Liver (tissue), 9 donors: Measurements from ENCODE around the gene ZNF532. TPM values are rescaled to one million over a fixed set of nuclear protein-coding genes. Genes with fewer than 3 reads are reported as not detected.

Experiments used
- DNase-seq: peaks from one replicate; pipeline ENCODE4 v3.0.0-alpha.2; 2017; ENCODE audit warnings: low spot score
- H3K27ac ChIP-seq, 2 donors: one replicate each; pipeline ENCODE4 v1.7.0; 2013; ENCODE audit warnings: inconsistent platforms in 2 of 2, low read length in 2 of 2, control low read depth in 1 of 2, low read depth in 1 of 2, mild to moderate bottlenecking in 1 of 2
- H3K27me3 ChIP-seq, 4 donors: one replicate each; pipeline versions ENCODE4 v1.6.1 to v1.7.0; 2013; ENCODE audit warnings: low read length in 3 of 4, inconsistent platforms in 1 of 4, mild to moderate bottlenecking in 1 of 4, moderate library complexity in 1 of 4; ENCODE audit not compliant: control insufficient read depth in 4 of 4, insufficient read depth in 4 of 4
- H3K36me3 ChIP-seq, 4 donors: one replicate each; pipeline versions ENCODE4 v1.6.1 to v1.7.0; 2013; ENCODE audit warnings: low read length in 3 of 4, mild to moderate bottlenecking in 3 of 4, low read depth in 1 of 4, moderate library complexity in 1 of 4; ENCODE audit not compliant: control insufficient read depth in 4 of 4, insufficient read depth in 3 of 4
- H3K4me1 ChIP-seq, 4 donors: one replicate each; pipeline versions ENCODE4 v1.6.1 to v1.7.0; 2013; ENCODE audit warnings: low read length in 3 of 4, mild to moderate bottlenecking in 3 of 4, moderate library complexity in 1 of 4; ENCODE audit not compliant: control insufficient read depth in 4 of 4, insufficient read depth in 4 of 4
- H3K4me3 ChIP-seq, 3 donors: one replicate each; pipeline versions ENCODE4 v1.6.1 to v1.7.0; 2013; ENCODE audit warnings: low read length in 3 of 3, control low read depth in 1 of 3, low read depth in 1 of 3, mild to moderate bottlenecking in 1 of 3
- H3K9ac ChIP-seq, 2 donors: one replicate each; pipeline ENCODE4 v1.7.0; 2013; ENCODE audit warnings: low read length in 2 of 2, mild to moderate bottlenecking in 2 of 2, moderate library complexity in 2 of 2, control low read depth in 1 of 2, low read depth in 1 of 2
- H3K9me3 ChIP-seq, 4 donors: one replicate each; pipeline versions ENCODE4 v1.6.1 to v1.7.0; 2013; ENCODE audit warnings: low read length in 3 of 4; ENCODE audit not compliant: control insufficient read depth in 4 of 4
- EGR1 ChIP-seq, 2 donors: IDR thresholded peaks; 2 replicates each; pipeline ENCODE4 v1.6.1; 2016 to 2018; ENCODE audit warnings: antibody characterized with exemption in 2 of 2, low read depth in 2 of 2
- FOXA1 ChIP-seq: IDR thresholded peaks from 2 replicates; pipeline ENCODE4 v1.6.1; 2016; ENCODE audit warnings: antibody characterized with exemption
- FOXA2 ChIP-seq: IDR thresholded peaks from 2 replicates; pipeline ENCODE4 v1.6.1; 2016; ENCODE audit warnings: antibody characterized with exemption
- GABPA ChIP-seq, 2 donors: IDR thresholded peaks in 1 of 2; conservative IDR thresholded peaks in 1 of 2; 2 replicates each; pipeline ENCODE4 v1.6.1; 2016; ENCODE audit warnings: antibody characterized with exemption in 2 of 2, mild to moderate bottlenecking in 1 of 2, moderate library complexity in 1 of 2
- HNF4A ChIP-seq, 2 donors: conservative IDR thresholded peaks; 2 replicates each; pipeline ENCODE4 v1.6.1; 2016; ENCODE audit warnings: antibody characterized with exemption in 2 of 2, mild to moderate bottlenecking in 2 of 2
- HNF4G ChIP-seq: IDR thresholded peaks from 2 replicates; pipeline ENCODE4 v1.6.1; 2016; ENCODE audit warnings: antibody characterized with exemption
- JUND ChIP-seq, 2 donors: IDR thresholded peaks; 2 replicates each; pipeline ENCODE4 v1.6.1; 2016; ENCODE audit warnings: antibody characterized with exemption in 2 of 2
- NR2F2 ChIP-seq: IDR thresholded peaks from 2 replicates; pipeline ENCODE4 v1.6.1; 2016; ENCODE audit warnings: antibody characterized with exemption
- RAD21 ChIP-seq, 2 donors: IDR thresholded peaks; 2 replicates each; pipeline ENCODE4 v1.6.1; 2016; ENCODE audit warnings: antibody characterized with exemption in 2 of 2, mild to moderate bottlenecking in 2 of 2
- RXRA ChIP-seq, 2 donors: IDR thresholded peaks; 2 replicates each; pipeline ENCODE4 v1.6.1; 2017 to 2018; ENCODE audit warnings: antibody characterized with exemption in 2 of 2, mild to moderate bottlenecking in 1 of 2
- SP1 ChIP-seq: IDR thresholded peaks from 2 replicates; pipeline ENCODE4 v1.6.1; 2018; ENCODE audit warnings: antibody characterized with exemption, mild to moderate bottlenecking
- TAF1 ChIP-seq: conservative IDR thresholded peaks from 2 replicates; pipeline ENCODE4 v1.6.1; 2016; ENCODE audit warnings: antibody characterized with exemption, mild to moderate bottlenecking
- YY1 ChIP-seq: IDR thresholded peaks from 2 replicates; pipeline ENCODE4 v1.6.1; 2016; ENCODE audit warnings: antibody characterized with exemption, mild to moderate bottlenecking
- WGBS: extraction: QIAGEN DNeasy Blood & Tissue Kit; methylation state at CpG from one replicate; pipeline ENCODE4 v1.1.7; 2013; 5-methylcytosine and 5-hydroxymethylcytosine counted together
- polyA plus RNA-seq, 2 donors: library from polyadenylated mRNA; stranded (reverse) in 1 of 2; unstranded in 1 of 2; fragments of 200-250 nt in 1 of 2; fragments of >200 nt in 1 of 2; fragmentation: Nextera tagmentation in 1 of 2; extraction: Ambion mirVana in 1 of 2; gene quantifications; one replicate each; pipeline versions ENCODE4 v1.2.1 to v1.2.3, GENCODE V29; 2013 to 2015
- total RNA-seq, 2 donors: library from RNA; depleted of rRNA; stranded (reverse); fragments of >200 nt; gene quantifications; one replicate each; pipeline ENCODE4 v1.2.3, GENCODE V29; 2014
- TF ChIP-seq, protein P1 (sequence below): IDR thresholded peaks from 2 replicates; pipeline ENCODE4 v1.6.1; 2016; ENCODE audit warnings: antibody characterized with exemption, mild to moderate bottlenecking
- TF ChIP-seq, protein P2 (sequence below): fragments of 150-350 bp; IDR thresholded peaks from 2 replicates; pipeline ENCODE4 v1.5.1; 2017; ENCODE audit warnings: improper control_type of control experiment, low read depth, low read length; ENCODE audit not compliant: missing input control
- TF ChIP-seq, protein P3 (sequence below): IDR thresholded peaks from 2 replicates; pipeline ENCODE4 v1.6.1; 2016; ENCODE audit warnings: antibody characterized with exemption
- TF ChIP-seq, protein P4 (sequence below): IDR thresholded peaks from 2 replicates; pipeline ENCODE4 v1.6.1; 2016; ENCODE audit warnings: antibody characterized with exemption
- TF ChIP-seq, protein P5 (sequence below): IDR thresholded peaks from 2 replicates; pipeline ENCODE4 v1.6.1; 2016; ENCODE audit warnings: antibody characterized with exemption
- donor health status: healthy.
- donor health status: healthy.
- donor health status: healthy.
- donor health status: healthy.
- donor health status: healthy.

Gene ZNF532
- total and polyA plus RNA-seq, 4 donors: 0.68 to 5.6 (median 2.5) TPM

DNA sequence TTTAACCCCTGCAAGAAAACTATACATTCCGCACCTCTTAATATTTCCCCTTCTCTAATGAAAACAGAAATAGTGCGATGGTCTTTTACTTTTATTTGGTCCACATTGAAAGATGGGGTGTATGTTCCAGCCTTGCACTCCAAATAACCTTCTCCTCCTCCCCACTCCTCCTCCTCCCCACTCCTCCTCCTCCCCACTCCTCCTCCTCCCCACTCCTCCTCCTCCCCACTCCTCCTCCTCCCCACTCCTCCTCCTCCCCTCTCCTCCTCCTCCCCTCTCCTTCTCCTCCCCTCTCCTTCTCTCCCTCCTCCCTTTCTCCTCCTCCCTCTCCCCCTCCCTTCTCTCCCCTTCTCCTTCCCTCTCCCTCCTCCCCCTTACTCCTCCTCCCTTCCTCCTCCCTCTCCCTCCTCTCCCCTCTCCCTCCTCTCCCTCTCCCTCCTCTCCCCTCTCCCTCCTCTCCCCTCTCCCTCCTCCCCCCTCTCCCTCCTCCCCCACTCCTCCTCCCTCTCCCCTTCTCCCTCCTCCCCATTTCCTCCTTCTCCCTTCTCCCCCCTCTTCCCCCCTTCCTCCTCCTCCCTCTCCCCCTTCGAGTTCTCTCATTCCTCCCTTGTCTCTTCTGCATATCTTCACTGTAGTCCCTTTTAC, 70.4 kb downstream of the ZNF532 start:
- Histone ChIP-seq H3K4me1 (no peaks in the 10 kb centered on the region), H3K27me3 (no peaks in the 10 kb centered on the region), H3K9me3 (no peaks in the 10 kb centered on the region), H3K36me3 (no peaks in the 10 kb centered on the region), H3K4me3 (no peak overlapping the region), H3K27ac (no peak overlapping the region), H3K9ac (no peak overlapping the region)
- no peak for TF ChIP-seq TAF1
- TF ChIP-seq GABPA (IDR thresholded peaks at IDR 0.05 in 1 of 2, conservative IDR thresholded peaks at IDR 0.05 in 1 of 2): no peak
- TF ChIP-seq FOXA1: no peak
- TF ChIP-seq, protein P1, sequence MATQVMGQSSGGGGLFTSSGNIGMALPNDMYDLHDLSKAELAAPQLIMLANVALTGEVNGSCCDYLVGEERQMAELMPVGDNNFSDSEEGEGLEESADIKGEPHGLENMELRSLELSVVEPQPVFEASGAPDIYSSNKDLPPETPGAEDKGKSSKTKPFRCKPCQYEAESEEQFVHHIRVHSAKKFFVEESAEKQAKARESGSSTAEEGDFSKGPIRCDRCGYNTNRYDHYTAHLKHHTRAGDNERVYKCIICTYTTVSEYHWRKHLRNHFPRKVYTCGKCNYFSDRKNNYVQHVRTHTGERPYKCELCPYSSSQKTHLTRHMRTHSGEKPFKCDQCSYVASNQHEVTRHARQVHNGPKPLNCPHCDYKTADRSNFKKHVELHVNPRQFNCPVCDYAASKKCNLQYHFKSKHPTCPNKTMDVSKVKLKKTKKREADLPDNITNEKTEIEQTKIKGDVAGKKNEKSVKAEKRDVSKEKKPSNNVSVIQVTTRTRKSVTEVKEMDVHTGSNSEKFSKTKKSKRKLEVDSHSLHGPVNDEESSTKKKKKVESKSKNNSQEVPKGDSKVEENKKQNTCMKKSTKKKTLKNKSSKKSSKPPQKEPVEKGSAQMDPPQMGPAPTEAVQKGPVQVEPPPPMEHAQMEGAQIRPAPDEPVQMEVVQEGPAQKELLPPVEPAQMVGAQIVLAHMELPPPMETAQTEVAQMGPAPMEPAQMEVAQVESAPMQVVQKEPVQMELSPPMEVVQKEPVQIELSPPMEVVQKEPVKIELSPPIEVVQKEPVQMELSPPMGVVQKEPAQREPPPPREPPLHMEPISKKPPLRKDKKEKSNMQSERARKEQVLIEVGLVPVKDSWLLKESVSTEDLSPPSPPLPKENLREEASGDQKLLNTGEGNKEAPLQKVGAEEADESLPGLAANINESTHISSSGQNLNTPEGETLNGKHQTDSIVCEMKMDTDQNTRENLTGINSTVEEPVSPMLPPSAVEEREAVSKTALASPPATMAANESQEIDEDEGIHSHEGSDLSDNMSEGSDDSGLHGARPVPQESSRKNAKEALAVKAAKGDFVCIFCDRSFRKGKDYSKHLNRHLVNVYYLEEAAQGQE: no peak
- TF ChIP-seq, protein P2, sequence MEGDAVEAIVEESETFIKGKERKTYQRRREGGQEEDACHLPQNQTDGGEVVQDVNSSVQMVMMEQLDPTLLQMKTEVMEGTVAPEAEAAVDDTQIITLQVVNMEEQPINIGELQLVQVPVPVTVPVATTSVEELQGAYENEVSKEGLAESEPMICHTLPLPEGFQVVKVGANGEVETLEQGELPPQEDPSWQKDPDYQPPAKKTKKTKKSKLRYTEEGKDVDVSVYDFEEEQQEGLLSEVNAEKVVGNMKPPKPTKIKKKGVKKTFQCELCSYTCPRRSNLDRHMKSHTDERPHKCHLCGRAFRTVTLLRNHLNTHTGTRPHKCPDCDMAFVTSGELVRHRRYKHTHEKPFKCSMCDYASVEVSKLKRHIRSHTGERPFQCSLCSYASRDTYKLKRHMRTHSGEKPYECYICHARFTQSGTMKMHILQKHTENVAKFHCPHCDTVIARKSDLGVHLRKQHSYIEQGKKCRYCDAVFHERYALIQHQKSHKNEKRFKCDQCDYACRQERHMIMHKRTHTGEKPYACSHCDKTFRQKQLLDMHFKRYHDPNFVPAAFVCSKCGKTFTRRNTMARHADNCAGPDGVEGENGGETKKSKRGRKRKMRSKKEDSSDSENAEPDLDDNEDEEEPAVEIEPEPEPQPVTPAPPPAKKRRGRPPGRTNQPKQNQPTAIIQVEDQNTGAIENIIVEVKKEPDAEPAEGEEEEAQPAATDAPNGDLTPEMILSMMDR: no peak
- TF ChIP-seq, protein P3, sequence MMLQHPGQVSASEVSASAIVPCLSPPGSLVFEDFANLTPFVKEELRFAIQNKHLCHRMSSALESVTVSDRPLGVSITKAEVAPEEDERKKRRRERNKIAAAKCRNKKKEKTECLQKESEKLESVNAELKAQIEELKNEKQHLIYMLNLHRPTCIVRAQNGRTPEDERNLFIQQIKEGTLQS: no peak
- TF ChIP-seq NR2F2: no peak
- no peak for TF ChIP-seq RAD21 (IDR thresholded peaks at IDR 0.05)
- 84% methylated on average over 3 of the region's 3 CpGs for whole genome bisulfite sequencing
- DNase-seq: no peak

DNA sequence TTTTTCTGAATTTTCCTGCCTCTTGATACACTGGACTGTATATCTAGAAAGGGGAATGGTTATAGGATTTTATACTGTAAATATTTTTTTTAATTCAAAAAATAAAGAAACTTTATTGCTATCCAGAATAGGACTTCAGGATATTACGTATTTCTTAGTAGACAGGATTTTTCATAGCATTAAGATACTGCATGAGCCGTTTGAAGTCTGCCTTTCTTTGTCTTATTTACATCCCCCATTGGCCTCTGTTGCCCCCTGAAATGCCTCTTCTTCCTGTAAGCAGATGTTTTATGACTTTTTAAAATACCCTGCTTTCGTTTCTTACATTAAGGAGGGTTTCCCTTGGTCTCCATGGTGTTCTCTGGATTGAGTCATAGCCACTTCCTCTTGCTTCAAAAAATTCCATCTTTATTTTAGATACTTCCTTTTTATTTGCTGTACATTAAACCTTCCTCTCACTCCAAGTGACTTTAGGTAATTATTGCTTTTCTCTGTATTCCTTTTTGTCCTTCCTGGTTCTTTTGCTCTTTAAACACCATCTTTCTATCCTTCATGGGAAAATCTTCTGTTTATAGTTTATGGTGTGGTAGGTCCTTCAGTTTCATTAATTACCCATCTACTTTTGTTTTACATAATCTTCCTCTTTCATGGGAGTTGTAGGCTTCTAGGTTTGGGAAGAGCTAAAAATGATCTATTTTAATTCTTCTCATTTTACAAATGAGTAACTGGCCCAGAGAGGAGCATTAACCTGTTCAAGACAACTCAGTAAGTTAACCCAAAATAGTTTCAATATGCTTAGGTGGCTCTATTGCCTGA, 72.6 kb downstream of the ZNF532 start:
- Histone ChIP-seq H3K9ac (no peak overlapping the region), H3K36me3 (no peaks in the 10 kb centered on the region), H3K4me3 (no peak overlapping the region), H3K27ac (peak overlapping the region in 1 of 2 donors; percentile 11), H3K9me3 (no peaks in the 10 kb centered on the region), H3K27me3 (no peaks in the 10 kb centered on the region), H3K4me1 (no peaks in the 10 kb centered on the region)
- no peak for DNase-seq
- 73% methylated on average over 3 of the region's 3 CpGs for WGBS
- TF ChIP-seq, protein P4, sequence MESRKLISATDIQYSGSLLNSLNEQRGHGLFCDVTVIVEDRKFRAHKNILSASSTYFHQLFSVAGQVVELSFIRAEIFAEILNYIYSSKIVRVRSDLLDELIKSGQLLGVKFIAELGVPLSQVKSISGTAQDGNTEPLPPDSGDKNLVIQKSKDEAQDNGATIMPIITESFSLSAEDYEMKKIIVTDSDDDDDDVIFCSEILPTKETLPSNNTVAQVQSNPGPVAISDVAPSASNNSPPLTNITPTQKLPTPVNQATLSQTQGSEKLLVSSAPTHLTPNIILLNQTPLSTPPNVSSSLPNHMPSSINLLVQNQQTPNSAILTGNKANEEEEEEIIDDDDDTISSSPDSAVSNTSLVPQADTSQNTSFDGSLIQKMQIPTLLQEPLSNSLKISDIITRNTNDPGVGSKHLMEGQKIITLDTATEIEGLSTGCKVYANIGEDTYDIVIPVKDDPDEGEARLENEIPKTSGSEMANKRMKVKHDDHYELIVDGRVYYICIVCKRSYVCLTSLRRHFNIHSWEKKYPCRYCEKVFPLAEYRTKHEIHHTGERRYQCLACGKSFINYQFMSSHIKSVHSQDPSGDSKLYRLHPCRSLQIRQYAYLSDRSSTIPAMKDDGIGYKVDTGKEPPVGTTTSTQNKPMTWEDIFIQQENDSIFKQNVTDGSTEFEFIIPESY: no peak
- no peak for TF ChIP-seq FOXA1
- TF ChIP-seq EGR1 (IDR thresholded peaks at IDR 0.05; ENCODE audit: low read depth in 2 of 2): no peak
- TF ChIP-seq JUND (IDR thresholded peaks at IDR 0.05): no peak
- no peak for TF ChIP-seq RXRA (IDR thresholded peaks at IDR 0.05)
- TF ChIP-seq, protein P1: no peak
- no peak for TF ChIP-seq SP1
- no peak for TF ChIP-seq YY1
- TF ChIP-seq HNF4G: no peak
- no peak for TF ChIP-seq HNF4A (conservative IDR thresholded peaks at IDR 0.05)
- TF ChIP-seq, protein P3: no peak
- no peak for TF ChIP-seq FOXA2
- no peak for TF ChIP-seq GABPA (IDR thresholded peaks at IDR 0.05 in 1 of 2, conservative IDR thresholded peaks at IDR 0.05 in 1 of 2)
- TF ChIP-seq, protein P5, sequence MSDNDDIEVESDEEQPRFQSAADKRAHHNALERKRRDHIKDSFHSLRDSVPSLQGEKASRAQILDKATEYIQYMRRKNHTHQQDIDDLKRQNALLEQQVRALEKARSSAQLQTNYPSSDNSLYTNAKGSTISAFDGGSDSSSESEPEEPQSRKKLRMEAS: no peak
- no peak for TF ChIP-seq TAF1
